ENCODE results near the gene CBX8.

Gene CBX8

GRCh38 chr17:79796763-79797491, at the start of gene CBX8:
TSS of gene CBX8 (minus strand) at chr17:79797077. CDS start at chr17:79796998, 79 bp downstream.
- peak; percentile 99 for DNase-seq

- no peak for DNase-seq
Measured at GRCh38 chr17:79845601-79845949, 48.7 kb upstream of the CBX8 start.

GRCh38 chr17:79844869-79845600, 48.2 kb upstream of the CBX8 start:
- no peak for DNase-seq

GRCh38 chr17:79843816-79844800, 47.2 kb upstream of the CBX8 start:
- no peak for DNase-seq

GRCh38 chr17:79843474-79843815, 46.6 kb upstream of the CBX8 start:
- DNase-seq = no peak

- DNase-seq = no peak
Measured at GRCh38 chr17:79842656-79843473, 46.0 kb upstream of the CBX8 start.

- no peak for DNase-seq
Measured at GRCh38 chr17:79842136-79842655, 45.3 kb upstream of the CBX8 start.

- no peak for DNase-seq
Measured at GRCh38 chr17:79841369-79842135, 44.7 kb upstream of the CBX8 start.

- no peak for DNase-seq
Measured at GRCh38 chr17:79840989-79841286, 44.1 kb upstream of the CBX8 start.

- no peak for DNase-seq
Measured at GRCh38 chr17:79840269-79840988, 43.6 kb upstream of the CBX8 start.

GRCh38 chr17:79839356-79840268, 42.7 kb upstream of the CBX8 start, which contains the start of gene CBX4:
TSS of gene CBX4 (minus strand) at chr17:79839440. CDS start at chr17:79839251, 189 bp downstream.
- peak; percentile 67 for DNase-seq

GRCh38 chr17:79838522-79839274, 41.8 kb upstream of the CBX8 start:
- DNase-seq = no peak

GRCh38 chr17:79837888-79838521, 41.1 kb upstream of the CBX8 start:
- no peak for DNase-seq

GRCh38 chr17:79836972-79837887, 40.4 kb upstream of the CBX8 start:
- DNase-seq = no peak

GRCh38 chr17:79836510-79836971, 39.7 kb upstream of the CBX8 start:
- DNase-seq = no peak

GRCh38 chr17:79835953-79836509, 39.2 kb upstream of the CBX8 start:
- DNase-seq = no peak

GRCh38 chr17:79835470-79835899, 38.6 kb upstream of the CBX8 start:
- no peak for DNase-seq
